NCI-H460 (cell line): ENCODE measurements around the gene DUXB. TPM values are rescaled to one million over a fixed set of nuclear protein-coding genes. Genes with fewer than 3 reads are reported as not detected.
A peak's percentile ranks its signal among the peaks of the same experiment; 100 is the strongest.

Source experiments
- DNase-seq: peaks from one replicate; pipeline ENCODE4 v3.0.0-alpha.2; 2016; ENCODE audit warnings: low read depth; ENCODE audit errors: extremely low read depth
- polyA plus RNA-seq: library from polyadenylated mRNA; depleted of rRNA; stranded (reverse); fragments of >200 nt; gene quantifications from 2 replicates; pipeline ENCODE4 v1.2.3, GENCODE V29; 2014; cell fraction: nucleus; rRNA removed
- total RNA-seq: library from RNA; depleted of rRNA; stranded (reverse); fragments of >200 nt; shearing (Covaris generic); gene quantifications from 2 replicates; pipeline ENCODE4 v1.2.3, GENCODE V29; 2014; rRNA removed

DUXB gene, protein sequence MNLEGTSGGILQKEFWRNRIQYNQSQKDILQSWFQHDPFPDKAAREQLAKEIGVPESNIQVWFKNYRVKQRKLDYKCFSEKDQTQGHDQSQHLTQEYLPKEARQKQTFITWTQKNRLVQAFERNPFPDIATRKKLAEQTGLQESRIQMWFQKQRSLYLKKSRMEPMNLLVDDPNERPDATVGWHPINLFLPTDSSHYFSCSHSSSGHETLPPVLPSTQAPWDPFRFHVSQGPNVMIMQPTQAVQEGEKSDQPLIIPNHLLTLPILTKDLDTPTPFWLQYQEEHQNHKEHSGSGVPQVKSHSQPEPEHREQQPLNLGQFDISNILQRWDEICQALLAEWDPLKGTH
- total RNA-seq: not detected in 2 replicates
- polyA plus RNA-seq: not detected in 2 replicates

DNA sequence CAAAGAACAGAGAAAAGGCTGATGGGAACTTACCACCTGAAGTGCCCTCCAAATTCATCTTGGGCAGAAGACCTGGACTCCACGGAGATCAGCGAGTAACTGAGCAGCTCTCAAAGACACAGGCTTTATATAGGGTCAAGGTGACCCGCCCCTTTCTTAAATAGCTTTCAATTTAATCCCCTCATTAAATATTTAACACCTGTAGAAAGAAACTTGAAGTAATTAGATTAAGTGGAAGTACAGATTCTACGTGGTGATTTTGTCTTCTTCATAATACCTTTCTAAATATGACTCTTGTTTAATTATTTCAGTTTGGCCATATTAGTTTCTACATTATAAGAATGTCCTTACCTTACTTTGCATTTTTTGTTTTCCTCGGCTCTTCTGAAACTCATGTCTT is at the start of gene DUXB:
DUXB (minus strand) TSS at position 101 of the 400 bp plus-strand sequence; CDS start at position 58, 43 bp downstream.
- no peak for DNase-seq

DNA sequence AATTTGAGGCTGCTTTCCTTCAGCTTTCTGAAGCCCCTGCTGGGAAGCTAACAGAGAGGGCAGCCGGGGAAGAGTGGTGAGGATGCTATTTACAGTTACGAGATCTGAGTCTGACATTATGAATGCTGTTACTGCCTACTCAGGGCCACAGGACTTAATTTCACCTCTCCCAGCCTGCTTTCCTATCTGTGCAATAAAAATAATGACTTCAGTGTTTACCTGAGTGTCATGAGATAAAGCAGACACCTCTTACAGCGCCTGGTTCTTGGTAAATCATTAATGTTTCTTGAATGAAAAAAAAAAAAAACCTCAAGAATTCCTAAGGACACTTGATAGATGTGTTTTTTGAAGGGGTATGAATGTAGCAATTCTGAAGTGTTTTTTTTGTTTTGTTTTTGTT is 49.3 kb upstream of the DUXB start:
- no peak for DNase-seq

DNA sequence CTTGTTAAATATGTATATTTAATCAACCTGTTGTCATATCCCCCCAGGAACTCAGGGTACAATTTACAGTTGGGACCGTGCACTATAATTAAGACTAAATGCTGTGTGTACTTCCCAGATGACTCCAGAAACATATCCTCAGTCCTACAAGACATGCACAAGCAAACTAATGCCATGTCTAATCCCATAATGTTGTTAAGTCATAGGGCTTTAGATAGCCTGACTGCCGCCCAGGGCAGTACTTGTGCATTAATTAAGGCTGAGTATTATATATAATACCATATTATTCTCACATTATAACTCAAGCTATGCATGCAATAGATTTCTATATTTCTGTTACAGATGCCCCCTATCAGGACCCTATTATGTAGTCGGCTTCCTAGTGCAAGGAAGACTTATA is 45.1 kb upstream of the DUXB start:
- no peak for DNase-seq

DNA sequence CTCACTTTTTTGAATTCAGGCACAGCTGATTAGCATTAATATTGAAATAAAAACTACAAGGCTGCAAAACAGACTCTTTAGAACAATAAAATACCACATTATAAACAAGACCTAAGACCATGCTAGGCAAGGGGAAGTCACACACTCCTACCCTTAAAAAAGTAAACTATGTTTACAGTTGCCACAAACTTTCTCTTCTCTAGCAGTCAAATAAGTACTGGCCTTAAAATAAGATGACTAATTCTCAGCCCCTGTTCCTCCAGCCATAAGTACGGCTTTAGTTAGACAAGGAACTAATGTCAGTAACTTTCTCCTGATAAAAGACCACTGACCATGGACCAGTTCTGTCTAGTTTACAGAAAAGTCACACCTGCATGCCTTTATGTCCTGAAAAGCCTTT is 44.6 kb upstream of the DUXB start:
- DNase-seq: no peak

GRCh38 chr16:75745242-75745641 is 44.0 kb upstream of the DUXB start:
- no peak for DNase-seq

GRCh38 chr16:75742424-75743047 is 41.3 kb upstream of the DUXB start:
- no peak for DNase-seq

DNA sequence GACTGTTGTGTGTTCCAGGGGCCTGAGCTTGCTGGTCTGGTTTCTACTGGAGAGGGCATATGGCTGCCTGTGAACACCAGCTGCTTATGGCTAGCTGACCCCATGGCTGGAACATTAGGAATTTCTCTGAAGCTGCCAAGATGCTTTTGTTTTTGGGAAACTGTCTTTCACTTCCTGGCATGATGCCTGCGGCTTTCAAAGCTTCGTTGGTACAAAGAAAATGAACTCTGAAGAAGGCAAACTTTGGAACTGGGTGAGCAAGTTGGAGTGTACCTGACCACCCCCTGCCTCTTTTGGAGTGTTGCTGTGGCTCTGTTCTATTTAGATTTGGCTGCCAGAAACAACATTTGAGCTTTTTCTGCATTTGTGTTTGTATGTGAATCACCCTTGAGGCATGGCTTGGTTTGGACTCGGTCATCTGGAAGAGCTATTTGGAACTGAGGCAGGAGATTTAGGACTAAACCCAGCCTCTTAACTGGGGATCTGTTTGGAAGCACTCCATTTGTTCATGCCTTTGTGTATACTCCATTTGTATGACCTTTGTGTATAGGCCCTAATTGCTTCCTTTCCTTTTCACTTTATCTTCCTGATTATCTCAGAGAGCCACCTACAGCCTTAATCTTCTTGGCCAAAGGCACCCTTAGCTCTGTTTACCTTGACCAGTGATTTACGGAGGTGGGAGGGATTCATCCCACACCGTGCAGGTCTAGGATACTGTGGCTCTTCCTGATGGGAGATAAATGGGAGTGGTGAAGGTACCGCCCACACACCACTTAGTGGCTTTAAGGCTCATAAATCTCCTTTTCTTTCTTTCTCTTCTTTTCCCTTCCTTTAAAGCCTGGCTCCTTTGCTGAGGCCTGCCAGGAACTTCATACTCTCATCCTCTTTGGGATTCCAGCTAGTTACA is 32.3 kb upstream of the DUXB start:
- no peak for DNase-seq

DNA sequence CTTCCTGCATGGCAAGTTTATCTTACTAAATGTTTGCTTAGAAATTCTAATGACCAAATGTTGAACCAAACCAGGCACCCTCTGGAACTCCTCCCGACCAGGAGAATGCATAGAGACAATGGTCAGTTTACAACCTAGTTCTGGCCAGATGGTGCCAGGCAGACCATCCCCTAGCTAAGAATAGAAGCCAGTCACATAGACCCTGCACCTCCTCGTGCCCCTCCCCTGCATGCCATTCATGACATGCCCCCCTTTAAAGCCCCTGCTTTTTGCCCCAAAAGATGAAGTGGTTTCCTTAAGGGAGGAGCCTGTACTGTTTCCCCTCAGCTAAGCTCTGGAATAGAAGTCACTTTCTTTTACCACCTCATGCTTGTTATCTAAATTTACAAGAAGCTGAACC is 31.6 kb upstream of the DUXB start:
- no peak for DNase-seq

GRCh38 chr16:75727221-75727620 is 26.0 kb upstream of the DUXB start:
- DNase-seq: no peak

DNA sequence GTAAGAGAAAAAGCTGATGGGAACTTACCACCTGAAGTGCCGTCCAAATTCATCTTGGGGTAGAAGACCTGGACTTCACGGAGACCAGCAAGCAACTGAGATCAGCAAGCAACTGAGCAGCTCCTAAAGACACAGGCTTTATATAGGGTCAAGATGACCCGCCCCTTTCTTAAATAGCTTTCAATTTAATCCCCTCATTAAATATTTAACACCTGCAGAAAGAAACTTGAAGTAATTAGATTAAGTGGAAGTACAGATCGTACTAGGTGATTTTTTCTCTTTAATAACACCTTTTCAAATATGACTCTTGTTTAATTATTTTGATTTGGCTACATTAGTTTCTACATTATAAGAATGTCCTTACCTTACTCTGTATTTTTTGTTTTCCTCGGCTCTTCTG is 25.1 kb upstream of the DUXB start, which contains the start of gene CPHXL:
CPHXL (minus strand) TSS at position 101 of the 400 bp plus-strand sequence; CDS start at position 53, 48 bp downstream.
- DNase-seq: no peak

DNA sequence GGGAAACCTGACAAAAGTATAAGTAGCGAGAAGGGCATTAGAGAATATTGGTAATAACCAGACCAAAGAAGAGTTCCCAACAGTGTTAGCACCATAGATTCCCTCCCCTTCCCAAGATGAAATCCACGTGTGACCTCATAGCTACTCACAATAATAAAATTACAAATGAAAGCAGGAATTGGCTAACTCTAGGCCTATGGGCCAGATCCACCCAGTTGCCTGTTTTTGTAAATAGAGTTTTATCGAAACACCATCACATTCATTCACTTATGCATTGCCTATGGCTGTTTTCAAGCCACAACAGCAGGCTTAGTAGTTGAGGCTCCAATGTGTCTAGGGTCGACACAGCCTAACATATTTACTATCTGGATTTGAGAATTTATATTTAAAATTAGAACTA is 17.2 kb upstream of the DUXB start:
- DNase-seq: no peak

DNA sequence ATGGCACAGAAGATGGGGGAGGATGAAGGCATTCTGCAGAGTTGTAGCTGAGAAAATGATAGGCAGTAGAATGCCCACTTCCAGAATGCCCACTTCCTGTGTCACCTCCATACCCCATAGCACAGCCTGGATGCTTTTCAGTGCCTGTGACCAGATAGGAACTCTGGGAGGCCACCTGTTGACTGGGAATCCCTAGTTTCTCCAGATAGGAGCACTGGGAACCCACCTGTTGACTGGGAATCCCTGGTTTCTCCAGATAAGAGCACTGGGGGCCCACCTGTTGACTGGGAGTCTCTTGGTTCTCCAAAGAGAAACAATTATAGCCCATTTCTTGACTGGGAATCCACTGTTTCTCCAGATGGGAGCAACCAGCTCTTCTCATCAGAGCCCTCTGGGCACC is 13.4 kb upstream of the DUXB start:
- DNase-seq: no peak

DNA sequence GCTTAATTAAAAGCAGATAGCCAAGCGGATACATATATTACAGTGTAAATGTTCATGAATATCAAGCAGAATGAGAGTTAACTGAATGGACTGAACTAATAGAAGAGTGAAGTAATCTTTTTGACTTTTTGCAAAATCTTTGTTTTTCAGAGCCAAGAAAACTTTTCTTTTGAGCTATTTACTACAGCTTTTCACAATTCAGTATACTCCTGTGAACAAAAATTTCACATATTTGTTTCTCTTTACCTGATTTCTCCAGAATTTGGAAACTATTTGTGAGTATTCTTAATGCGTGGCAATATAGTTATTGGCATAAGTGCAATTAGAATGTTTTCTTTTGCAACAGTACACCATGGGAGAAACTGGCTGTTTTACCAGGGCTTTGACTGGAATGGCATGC is 9.1 kb upstream of the DUXB start:
- no peak for DNase-seq

GRCh38 chr16:75703306-75703705 is 2.0 kb upstream of the DUXB start:
- DNase-seq: no peak

GRCh38 chr16:75702242-75702641 is 981 bp upstream of the DUXB start:
- no peak for DNase-seq

DNA sequence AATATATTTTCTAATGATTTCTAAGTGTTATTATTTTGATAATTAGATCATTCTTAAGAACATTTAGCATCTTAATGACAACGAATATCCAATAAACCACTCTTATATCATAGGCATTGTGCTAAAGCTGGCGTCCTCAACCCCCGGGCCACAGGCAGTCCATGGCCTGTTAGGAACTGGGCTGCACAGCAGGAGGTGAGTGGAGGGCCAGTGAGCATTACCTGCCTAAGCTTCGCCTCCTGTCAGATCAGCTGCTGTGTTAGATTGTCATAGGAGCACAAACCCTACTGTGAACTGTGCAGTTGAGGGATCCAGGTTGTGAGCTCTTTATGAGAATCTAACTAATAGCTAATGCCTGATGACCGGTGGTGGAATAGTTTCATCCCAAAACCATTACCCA is 3.7 kb downstream of the DUXB start:
- DNase-seq: no peak

- peak; percentile 1 for DNase-seq
These were observed 5.6 kb downstream of the DUXB start for GRCh38 chr16:75695708-75696107.

- DNase-seq: no peak
These were observed 13.9 kb downstream of the DUXB start for GRCh38 chr16:75687361-75687760.

DNA sequence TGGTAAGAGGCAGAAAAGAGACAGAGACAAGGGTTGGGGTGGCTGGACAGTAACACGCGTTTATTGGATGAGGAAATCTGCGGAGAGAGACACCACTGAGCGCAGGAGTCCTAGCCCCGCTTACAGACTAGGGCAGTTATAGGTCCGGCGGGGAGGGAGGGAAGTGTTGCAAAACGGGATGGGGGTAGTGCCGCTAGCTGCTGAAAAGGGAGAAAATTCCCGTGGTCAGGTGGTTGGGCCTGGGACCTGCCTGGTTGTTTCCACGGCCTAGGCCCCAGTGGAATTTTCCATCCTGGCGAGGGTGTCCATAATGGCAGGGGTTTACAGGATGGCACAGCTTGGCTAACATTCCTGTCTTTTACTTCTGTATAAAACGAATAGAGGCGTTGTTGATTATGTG is 19.0 kb downstream of the DUXB start:
- no peak for DNase-seq

DNA sequence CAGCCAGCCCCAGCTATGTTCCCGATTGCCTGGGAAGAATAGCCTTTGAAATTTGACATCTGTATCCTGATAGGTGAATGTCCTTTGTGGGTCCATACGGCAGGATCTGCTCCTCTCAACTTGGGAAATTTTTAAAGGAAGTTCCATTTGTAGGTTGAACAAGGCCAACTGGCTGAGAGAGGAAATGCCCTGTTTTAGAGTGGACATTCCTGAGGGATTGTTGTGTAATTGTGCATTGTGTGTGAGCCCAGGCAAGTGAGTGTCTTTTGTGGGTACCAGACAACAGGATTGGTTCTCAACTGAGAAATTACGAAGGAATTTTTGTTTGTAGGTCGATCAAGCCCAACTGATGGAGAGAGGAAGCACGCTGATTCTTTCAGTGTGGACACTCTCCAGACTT is 21.9 kb downstream of the DUXB start:
- no peak for DNase-seq

- DNase-seq: no peak
These were observed 24.4 kb downstream of the DUXB start, which contains the start of gene CPHXL2 for GRCh38 chr16:75676909-75677308. TSS of gene CPHXL2 (minus strand) at chr16:75677009. CDS start at chr16:75676999, 10 bp downstream.
